Measurements from ENCODE around the gene TUBAL3.

Gene TUBAL3

DNA sequence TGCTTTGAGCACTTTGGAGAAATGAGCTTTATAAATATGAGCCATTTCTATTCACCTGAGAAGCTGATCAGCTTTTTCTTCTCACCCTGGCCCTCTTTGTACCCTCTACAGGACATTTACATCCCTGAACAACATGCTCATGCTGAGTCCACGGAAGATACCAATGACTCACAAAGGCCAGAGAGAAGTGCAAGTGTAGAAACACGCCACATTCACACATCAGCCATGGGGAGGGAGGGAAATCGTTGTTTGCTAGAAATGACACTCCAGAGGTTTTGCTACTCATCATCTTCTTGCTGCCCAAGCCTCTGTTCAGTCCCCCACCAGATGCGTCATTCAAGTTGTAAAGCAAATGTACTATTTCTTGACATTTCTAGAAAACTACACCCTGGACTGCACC lies 42.7 kb downstream of the TUBAL3 start:
- no peak overlapping the region for H3K4me3 ChIP-seq (ENCODE audit: extremely low read depth, insufficient read depth, low read length, poor library complexity, severe bottlenecking)
- H3K36me3 ChIP-seq (ENCODE audit: control insufficient read depth, insufficient read depth, low read length): no peaks in the 10 kb centered on the region
- no peaks in the 10 kb centered on the region for H3K9me3 ChIP-seq (ENCODE audit: control insufficient read depth, low read length)
- 100% methylated on average over 2 to 4 of the region's 4 CpGs for WGBS, 2 experiments (ENCODE audit: insufficient coverage in 2 of 2)
- no peaks in the 10 kb centered on the region for H3K4me1 ChIP-seq (ENCODE audit: control insufficient read depth, insufficient read depth, low read length, poor library complexity, severe bottlenecking)
- H3K27ac ChIP-seq (ENCODE audit: low read depth, low read length, severe bottlenecking): no peak overlapping the region

DNA sequence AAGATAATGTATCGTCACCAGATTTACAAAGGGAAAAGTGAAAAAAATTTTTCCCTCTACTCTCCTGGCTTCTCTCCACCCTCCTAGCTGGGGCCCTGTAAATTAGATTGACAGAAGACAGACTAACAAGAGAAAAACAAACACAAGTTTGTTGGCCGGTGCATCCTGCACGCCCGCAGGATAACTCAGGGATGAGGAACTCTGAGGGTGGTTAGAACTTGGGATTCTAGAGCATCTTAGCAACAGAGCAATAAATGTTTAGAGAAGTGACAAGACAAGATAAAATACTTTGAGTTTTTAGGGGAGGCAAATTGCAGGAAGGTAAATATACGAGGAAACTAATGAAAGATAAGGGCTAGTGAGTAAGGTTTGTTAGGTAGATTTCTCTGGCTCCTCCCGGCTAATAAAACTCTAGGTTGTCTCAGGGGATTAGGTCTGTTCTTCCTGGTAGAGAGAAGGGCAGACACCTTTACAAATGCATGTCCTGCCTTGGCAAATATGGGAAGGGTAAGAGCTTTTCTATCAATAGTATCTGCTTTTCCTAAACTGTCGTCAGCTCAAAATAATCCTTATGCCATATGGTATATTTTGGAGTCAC lies 44.2 kb downstream of the TUBAL3 start:
- Histone ChIP-seq H3K9me3 (ENCODE audit: control insufficient read depth, low read length) (no peaks in the 10 kb centered on the region), H3K27ac (ENCODE audit: low read depth, low read length, severe bottlenecking) (no peak overlapping the region), H3K4me3 (ENCODE audit: extremely low read depth, insufficient read depth, low read length, poor library complexity, severe bottlenecking) (no peak overlapping the region), H3K36me3 (ENCODE audit: control insufficient read depth, insufficient read depth, low read length) (no peaks in the 10 kb centered on the region), H3K4me1 (ENCODE audit: control insufficient read depth, insufficient read depth, low read length, poor library complexity, severe bottlenecking) (no peaks in the 10 kb centered on the region)
- WGBS, 2 experiments (ENCODE audit: insufficient coverage in 2 of 2): 56 to 75% methylated on average over 5 of the region's 7 CpGs

DNA sequence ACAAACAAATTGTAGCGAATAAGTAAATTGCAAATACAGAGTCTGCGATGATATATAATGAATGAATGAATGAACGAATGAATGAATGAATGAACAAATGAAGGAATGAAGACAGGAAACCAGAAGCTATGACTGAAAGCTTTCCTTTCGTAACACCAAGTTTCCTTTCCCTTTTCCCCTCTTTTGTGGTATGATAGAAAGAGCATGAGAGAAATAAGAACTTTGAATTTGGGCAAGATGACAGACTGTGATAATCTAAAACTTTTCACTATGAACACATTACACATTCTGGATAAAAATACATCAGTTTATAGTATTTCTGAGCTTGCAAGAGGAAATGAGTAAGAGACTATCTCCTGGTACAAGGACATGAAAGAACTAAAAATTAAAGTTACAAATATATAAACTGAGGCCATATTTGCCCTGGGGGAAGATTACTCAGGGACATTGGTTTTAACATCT lies 48.3 kb downstream of the TUBAL3 start:
- H3K36me3 ChIP-seq (ENCODE audit: control insufficient read depth, insufficient read depth, low read length): no peaks in the 10 kb centered on the region
- WGBS, 2 experiments (ENCODE audit: insufficient coverage in 2 of 2): 92 to 100% methylated on average over 1 to 3 of the region's 4 CpGs
- no peaks in the 10 kb centered on the region for H3K9me3 ChIP-seq (ENCODE audit: control insufficient read depth, low read length)
- no peaks in the 10 kb centered on the region for H3K4me1 ChIP-seq (ENCODE audit: control insufficient read depth, insufficient read depth, low read length, poor library complexity, severe bottlenecking)
- H3K27ac ChIP-seq (ENCODE audit: low read depth, low read length, severe bottlenecking): no peak overlapping the region
- no peak overlapping the region for H3K4me3 ChIP-seq (ENCODE audit: extremely low read depth, insufficient read depth, low read length, poor library complexity, severe bottlenecking)

DNA sequence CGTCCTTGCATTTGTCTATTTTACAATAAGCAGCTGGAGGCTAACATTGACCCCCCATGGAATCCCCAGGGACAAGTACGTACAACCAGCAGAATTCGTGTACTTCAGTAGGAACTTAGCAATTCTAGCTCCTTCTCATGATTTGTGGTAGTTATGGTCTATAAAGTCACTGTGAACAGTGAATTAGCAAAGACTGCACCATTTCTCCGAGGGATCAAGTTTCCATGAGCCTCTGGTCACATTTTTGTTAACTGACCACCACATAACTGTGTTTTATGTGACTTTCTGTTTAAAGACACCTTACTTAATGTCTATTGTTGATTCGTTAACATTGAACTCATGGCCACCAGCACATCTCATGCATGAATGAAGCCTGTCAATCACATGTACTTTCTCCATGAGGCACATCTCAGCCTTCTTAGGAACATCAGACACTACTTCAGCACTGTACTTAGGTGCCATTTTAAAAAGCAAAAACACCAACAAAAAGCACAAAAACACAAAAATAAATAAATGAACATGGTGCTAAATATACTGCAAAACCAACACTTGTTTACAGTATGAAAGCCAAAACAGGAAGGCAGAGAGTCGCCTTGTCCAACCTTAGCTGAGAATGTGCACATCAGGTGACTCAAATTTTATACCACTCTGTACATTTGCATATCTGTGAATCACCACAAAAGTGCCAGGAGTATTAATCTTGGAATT lies 48.9 kb downstream of the TUBAL3 start:
- no peaks in the 10 kb centered on the region for H3K36me3 ChIP-seq (ENCODE audit: control insufficient read depth, insufficient read depth, low read length)
- no peaks in the 10 kb centered on the region for H3K9me3 ChIP-seq (ENCODE audit: control insufficient read depth, low read length)
- WGBS, 2 experiments (ENCODE audit: insufficient coverage in 2 of 2): 80 to 90% methylated on average over 3 to 6 of the region's 6 CpGs
- no peak overlapping the region for H3K27ac ChIP-seq (ENCODE audit: low read depth, low read length, severe bottlenecking)
- no peaks in the 10 kb centered on the region for H3K4me1 ChIP-seq (ENCODE audit: control insufficient read depth, insufficient read depth, low read length, poor library complexity, severe bottlenecking)
- no peak overlapping the region for H3K4me3 ChIP-seq (ENCODE audit: extremely low read depth, insufficient read depth, low read length, poor library complexity, severe bottlenecking)

DNA sequence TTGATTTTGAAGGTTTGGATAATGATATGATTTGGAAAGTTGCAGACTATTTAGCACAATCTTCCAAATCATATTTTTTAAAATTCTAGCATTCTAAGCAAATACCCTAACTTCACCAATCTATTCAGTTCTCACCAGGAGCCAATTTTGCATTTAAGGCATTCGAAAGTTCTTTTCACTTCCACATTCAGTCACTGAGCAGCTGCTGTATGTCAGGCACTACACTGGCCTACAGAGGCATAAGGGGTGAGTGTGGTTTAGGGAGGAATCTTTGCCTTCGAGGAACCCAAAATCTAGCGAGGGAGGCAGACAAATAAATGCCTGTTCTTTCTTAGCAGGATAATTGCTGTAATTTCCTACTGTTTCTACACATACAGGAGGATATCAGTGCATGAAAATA lies 50.6 kb downstream of the TUBAL3 start:
- Histone ChIP-seq H3K36me3 (ENCODE audit: control insufficient read depth, insufficient read depth, low read length) (no peaks in the 10 kb centered on the region), H3K4me1 (ENCODE audit: control insufficient read depth, insufficient read depth, low read length, poor library complexity, severe bottlenecking) (no peaks in the 10 kb centered on the region), H3K4me3 (ENCODE audit: extremely low read depth, insufficient read depth, low read length, poor library complexity, severe bottlenecking) (no peak overlapping the region), H3K9me3 (ENCODE audit: control insufficient read depth, low read length) (no peaks in the 10 kb centered on the region), H3K27ac (ENCODE audit: low read depth, low read length, severe bottlenecking) (no peak overlapping the region)
- WGBS, 2 experiments (ENCODE audit: insufficient coverage in 2 of 2): 80 to 83% methylated on average over 1 of the region's 3 CpGs

DNA sequence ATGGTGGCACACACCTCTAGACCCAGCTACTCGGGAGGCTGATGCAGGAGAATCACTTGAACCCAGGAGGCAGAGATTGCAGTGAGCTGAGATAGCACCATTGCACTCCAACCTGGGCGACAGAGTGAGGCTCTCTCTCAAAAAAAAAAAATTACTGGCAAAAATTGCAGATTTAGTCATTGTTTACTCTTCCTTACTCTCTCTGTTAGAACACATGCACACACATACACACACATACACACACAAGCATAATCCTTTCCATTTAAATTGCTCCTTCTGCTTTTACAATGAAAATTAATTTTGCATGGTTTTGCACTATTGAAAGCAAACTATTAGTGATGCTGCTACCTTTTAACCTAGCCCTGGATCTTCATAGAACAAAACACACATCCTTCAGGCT lies 55.3 kb downstream of the TUBAL3 start:
- H3K9me3 ChIP-seq (ENCODE audit: control insufficient read depth, low read length): no peaks in the 10 kb centered on the region
- no peak overlapping the region for H3K4me3 ChIP-seq (ENCODE audit: extremely low read depth, insufficient read depth, low read length, poor library complexity, severe bottlenecking)
- no peak overlapping the region for H3K27ac ChIP-seq (ENCODE audit: low read depth, low read length, severe bottlenecking)
- H3K4me1 ChIP-seq (ENCODE audit: control insufficient read depth, insufficient read depth, low read length, poor library complexity, severe bottlenecking): no peaks in the 10 kb centered on the region
- no peaks in the 10 kb centered on the region for H3K36me3 ChIP-seq (ENCODE audit: control insufficient read depth, insufficient read depth, low read length)
- WGBS, 2 experiments (ENCODE audit: insufficient coverage in 2 of 2): 89 to 100% methylated on average over 2 of the region's 2 CpGs

GRCh38 chr10:5346881-5347280 lies 57.7 kb downstream of the TUBAL3 start:
- H3K4me3 ChIP-seq (ENCODE audit: extremely low read depth, insufficient read depth, low read length, poor library complexity, severe bottlenecking): no peak overlapping the region
- no peak overlapping the region for H3K27ac ChIP-seq (ENCODE audit: low read depth, low read length, severe bottlenecking)
- no peaks in the 10 kb centered on the region for H3K9me3 ChIP-seq (ENCODE audit: control insufficient read depth, low read length)
- WGBS, 2 experiments (ENCODE audit: insufficient coverage in 2 of 2): 92 to 93% methylated on average over 2 to 3 of the region's 4 CpGs
- H3K4me1 ChIP-seq (ENCODE audit: control insufficient read depth, insufficient read depth, low read length, poor library complexity, severe bottlenecking): no peaks in the 10 kb centered on the region
- H3K36me3 ChIP-seq (ENCODE audit: control insufficient read depth, insufficient read depth, low read length): no peaks in the 10 kb centered on the region

DNA sequence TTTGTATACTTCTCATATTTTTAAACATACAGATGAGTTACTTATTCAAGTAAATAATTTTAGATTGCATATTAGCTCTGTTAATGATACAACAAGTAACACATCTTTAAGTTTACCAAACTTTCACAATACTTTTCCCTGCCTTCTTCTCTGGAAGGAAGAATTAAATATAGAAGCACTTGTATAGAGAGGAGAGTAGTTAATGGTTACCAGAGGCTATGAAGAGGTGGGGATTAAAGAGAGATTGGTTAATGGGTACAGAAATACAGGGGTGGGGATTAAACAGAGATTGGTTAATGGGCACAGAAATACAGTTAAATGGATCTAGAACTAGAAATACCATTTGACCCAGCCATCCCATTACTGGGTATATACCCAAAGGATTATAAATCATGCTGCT lies 59.9 kb downstream of the TUBAL3 start:
- H3K4me1 ChIP-seq (ENCODE audit: control insufficient read depth, insufficient read depth, low read length, poor library complexity, severe bottlenecking): no peaks in the 10 kb centered on the region
- no peaks in the 10 kb centered on the region for H3K9me3 ChIP-seq (ENCODE audit: control insufficient read depth, low read length)
- no peaks in the 10 kb centered on the region for H3K36me3 ChIP-seq (ENCODE audit: control insufficient read depth, insufficient read depth, low read length)
- no peak overlapping the region for H3K27ac ChIP-seq (ENCODE audit: low read depth, low read length, severe bottlenecking)
- no peak overlapping the region for H3K4me3 ChIP-seq (ENCODE audit: extremely low read depth, insufficient read depth, low read length, poor library complexity, severe bottlenecking)

DNA sequence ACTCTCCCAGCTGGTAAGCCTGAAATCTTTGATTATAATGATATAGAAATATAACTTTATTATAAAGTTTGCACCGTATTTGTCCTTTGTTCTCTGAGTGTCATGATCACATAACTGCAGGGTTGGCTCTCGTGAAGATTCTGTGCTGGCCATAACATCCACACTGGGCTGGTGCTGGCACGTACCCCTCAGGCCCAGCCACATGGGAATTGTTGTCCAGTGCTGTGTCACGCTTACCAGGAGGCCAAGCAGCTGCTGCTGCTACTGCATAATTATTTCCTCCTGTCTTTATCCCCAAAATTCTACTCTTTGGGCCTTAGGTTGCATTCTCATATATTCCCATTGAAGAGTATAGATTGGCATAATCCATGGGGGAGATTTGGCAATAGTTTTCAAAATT lies 60.6 kb downstream of the TUBAL3 start:
- Histone ChIP-seq H3K27ac (ENCODE audit: low read depth, low read length, severe bottlenecking) (no peak overlapping the region), H3K36me3 (ENCODE audit: control insufficient read depth, insufficient read depth, low read length) (no peaks in the 10 kb centered on the region), H3K4me3 (ENCODE audit: extremely low read depth, insufficient read depth, low read length, poor library complexity, severe bottlenecking) (no peak overlapping the region), H3K9me3 (ENCODE audit: control insufficient read depth, low read length) (no peaks in the 10 kb centered on the region), H3K4me1 (ENCODE audit: control insufficient read depth, insufficient read depth, low read length, poor library complexity, severe bottlenecking) (no peaks in the 10 kb centered on the region)
- 94 to 100% methylated on average over 3 of the region's 4 CpGs for WGBS, 2 experiments (ENCODE audit: insufficient coverage in 2 of 2)

GRCh38 chr10:5343561-5343960 lies 61.1 kb downstream of the TUBAL3 start:
- Histone ChIP-seq H3K36me3 (ENCODE audit: control insufficient read depth, insufficient read depth, low read length) (no peaks in the 10 kb centered on the region), H3K4me1 (ENCODE audit: control insufficient read depth, insufficient read depth, low read length, poor library complexity, severe bottlenecking) (no peaks in the 10 kb centered on the region), H3K9me3 (ENCODE audit: control insufficient read depth, low read length) (no peaks in the 10 kb centered on the region), H3K4me3 (ENCODE audit: extremely low read depth, insufficient read depth, low read length, poor library complexity, severe bottlenecking) (no peak overlapping the region), H3K27ac (ENCODE audit: low read depth, low read length, severe bottlenecking) (no peak overlapping the region)
- 83 to 100% methylated on average over 1 of the region's 4 CpGs for WGBS, 2 experiments (ENCODE audit: insufficient coverage in 2 of 2)

Measured in mesodermal cell (in vitro differentiated cells).